ENCODE measurements around the gene MPC1L.
"Not testable (repeated sequence)": the region's sequence is repeated elsewhere in the genome, so short reads cannot be mapped to it uniquely, and the experiment has no call there.

Gene MPC1L

DNA sequence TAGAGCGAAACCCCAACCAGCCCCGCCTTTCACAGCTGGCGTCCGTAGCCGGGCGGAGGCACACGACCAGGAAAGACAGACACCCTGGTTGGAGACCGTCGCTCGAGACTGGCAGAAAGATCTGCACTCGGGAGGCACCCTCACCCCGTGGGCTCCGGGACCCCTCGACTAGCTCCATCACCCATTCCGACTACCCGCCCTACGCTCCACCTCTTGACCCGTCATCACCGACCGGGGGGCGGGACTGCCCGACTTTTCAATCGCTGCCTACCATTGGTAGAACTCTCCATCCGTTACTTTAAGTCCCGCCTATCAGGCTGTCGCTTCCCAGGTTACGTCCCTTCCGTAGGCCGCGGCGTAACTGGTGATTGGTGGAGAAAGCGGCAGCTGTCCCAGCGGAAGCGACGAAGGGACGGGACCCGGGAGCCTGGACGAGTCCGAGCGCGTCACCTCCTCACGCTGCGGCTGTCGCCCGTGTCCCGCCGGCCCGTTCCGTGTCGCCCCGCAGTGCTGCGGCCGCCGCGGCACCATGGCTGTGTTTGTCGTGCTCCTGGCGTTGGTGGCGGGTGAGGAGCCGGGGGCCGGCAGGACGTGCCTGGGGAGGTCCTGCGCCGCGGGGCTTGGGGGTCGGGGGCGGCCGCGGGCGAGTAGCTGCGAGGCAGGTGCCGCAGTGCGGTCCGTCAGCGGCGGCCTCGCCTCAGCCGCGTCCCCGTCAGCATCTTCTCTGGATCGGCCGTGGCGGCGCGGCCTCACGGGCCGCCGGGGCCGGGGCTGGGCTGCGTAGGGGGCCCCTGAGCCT lies 42.5 kb upstream of the MPC1L start, which contains the start of gene ATP6AP2:
TSS of gene ATP6AP2 (plus strand) at position 434 of the 799 bp plus-strand sequence. CDS start at position 530, 96 bp downstream.
- Histone ChIP-seq H2AFZ (ENCODE audit: low read length) (0 out of 2 replicates have a peak within 1 kb of the TSS, but pooled peaks have one; percentile 35), H3K9me2 (ENCODE audit: low read depth, low read length) (no peaks in the 10 kb centered on the region), H3F3A (ENCODE audit: insufficient read depth, low read length) (no peaks in the 10 kb centered on the region), H3K4me2 (ENCODE audit: low read length) (peak within 1 kb of the TSS; percentile 75), H3K79me2 (ENCODE audit: insufficient read depth, low read length) (peaks cover 14% of the 10 kb centered on the region; the same call in 1 of the 2 replicates), H3K9ac (ENCODE audit: low read length) (peak within 1 kb of the TSS; percentile 78), H3K36me3 (ENCODE audit: insufficient read depth, low read length) (no peaks in the 10 kb centered on the region), H3K9me3 (ENCODE audit: low read length) (no peaks in the 10 kb centered on the region), H3K27ac (ENCODE audit: low read depth, low read length, poor library complexity, severe bottlenecking) (no peak within 1 kb of the TSS), H3K4me1 (ENCODE audit: insufficient read depth, low read length, severe bottlenecking) (peaks cover 18% of the 10 kb centered on the region), H3K27me3 (ENCODE audit: insufficient read depth, low read length) (no peaks in the 10 kb centered on the region), H4K20me1 (ENCODE audit: insufficient read depth, low read length) (no peaks in the 10 kb centered on the region), H3K4me3 (ENCODE audit: low read depth, low read length, poor library complexity, severe bottlenecking) (peak within 1 kb of the TSS; percentile 94)
- TF ChIP-seq CTCF (IDR thresholded peaks at IDR 0.05; ENCODE audit: low read length) (no peak), EZH2 (IDR thresholded peaks at IDR 0.05; ENCODE audit: borderline replicate concordance, low read length) (no peak)

- peaks cover 14% of the 10 kb centered on the region; the same call in 1 of the 2 replicates for H3K79me2 ChIP-seq (ENCODE audit: insufficient read depth, low read length)
- H3K4me2 ChIP-seq (ENCODE audit: low read length) = peak overlapping the region; percentile 75
- no peaks in the 10 kb centered on the region for H4K20me1 ChIP-seq (ENCODE audit: insufficient read depth, low read length)
- H3K9ac ChIP-seq (ENCODE audit: low read length) = peak overlapping the region; percentile 78
- no peaks in the 10 kb centered on the region for H3F3A ChIP-seq (ENCODE audit: insufficient read depth, low read length)
- no peak overlapping the region for H3K27ac ChIP-seq (ENCODE audit: low read depth, low read length, poor library complexity, severe bottlenecking)
- H2AFZ ChIP-seq (ENCODE audit: low read length) = no peak overlapping the region
- H3K27me3 ChIP-seq (ENCODE audit: insufficient read depth, low read length) = no peaks in the 10 kb centered on the region
- peaks cover 18% of the 10 kb centered on the region for H3K4me1 ChIP-seq (ENCODE audit: insufficient read depth, low read length, severe bottlenecking)
- H3K4me3 ChIP-seq (ENCODE audit: low read depth, low read length, poor library complexity, severe bottlenecking) = peak overlapping the region; percentile 94
- no peaks in the 10 kb centered on the region for H3K36me3 ChIP-seq (ENCODE audit: insufficient read depth, low read length)
- no peak for TF ChIP-seq CTCF (IDR thresholded peaks at IDR 0.05; ENCODE audit: low read length)
- no peak for TF ChIP-seq EZH2 (IDR thresholded peaks at IDR 0.05; ENCODE audit: borderline replicate concordance, low read length)
- H3K9me2 ChIP-seq (ENCODE audit: low read depth, low read length) = no peaks in the 10 kb centered on the region
- H3K9me3 ChIP-seq (ENCODE audit: low read length) = no peaks in the 10 kb centered on the region
Measured at GRCh38 chrX:40581336-40581920, 41.8 kb upstream of the MPC1L start.

DNA sequence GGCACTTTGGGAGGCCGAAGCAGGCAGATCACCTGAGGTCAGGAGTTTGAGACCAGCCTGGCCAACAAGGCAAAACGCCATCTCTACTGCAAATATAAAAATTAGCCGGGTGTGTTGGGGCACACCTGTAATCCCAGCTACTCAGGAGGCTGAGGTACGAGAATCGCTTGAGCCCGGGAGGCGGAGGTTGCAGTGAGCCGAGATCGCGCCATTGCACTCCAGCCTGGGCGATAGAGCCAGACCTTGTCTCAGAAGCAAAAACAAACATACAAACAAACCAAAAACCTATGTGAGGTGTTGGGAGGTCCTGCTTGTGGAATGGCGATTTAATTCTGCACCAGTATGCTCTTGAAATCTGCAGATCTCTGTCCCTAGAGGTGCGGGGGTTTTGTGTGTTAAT lies 41.0 kb upstream of the MPC1L start:
- H2AFZ ChIP-seq (ENCODE audit: low read length); H3K27me3 ChIP-seq (ENCODE audit: insufficient read depth, low read length); H3K4me3 ChIP-seq (ENCODE audit: low read depth, low read length, poor library complexity, severe bottlenecking); H3K27ac ChIP-seq (ENCODE audit: low read depth, low read length, poor library complexity, severe bottlenecking); H3F3A ChIP-seq (ENCODE audit: insufficient read depth, low read length); H3K36me3 ChIP-seq (ENCODE audit: insufficient read depth, low read length); H3K9me2 ChIP-seq (ENCODE audit: low read depth, low read length); H4K20me1 ChIP-seq (ENCODE audit: insufficient read depth, low read length); H3K9ac ChIP-seq (ENCODE audit: low read length); H3K9me3 ChIP-seq (ENCODE audit: low read length): not testable (repeated sequence)
- peaks cover 14% of the 10 kb centered on the region; the same call in 1 of the 2 replicates for H3K79me2 ChIP-seq (ENCODE audit: insufficient read depth, low read length)
- H3K4me2 ChIP-seq (ENCODE audit: low read length) = peak overlapping the region; percentile 75
- H3K4me1 ChIP-seq (ENCODE audit: insufficient read depth, low read length, severe bottlenecking) = peaks cover 18% of the 10 kb centered on the region
